GM15510 (cell line): ENCODE measurements around the gene FDXACB1.

ENCODE experiments used
- POLR2A ChIP-seq: IDR thresholded peaks from 3 replicates; pipeline ENCODE4 v1.6.1; 2011; ENCODE audit warnings: borderline replicate concordance; ENCODE audit not compliant: insufficient read length; ENCODE audit errors: extremely low read depth

Gene FDXACB1

GRCh38 chr11:111870886-111871692 lies 7.9 kb downstream of the FDXACB1 start, which contains the start of gene ALG9:
Gene ALG9, minus strand, starts transcription at chr11:111871581. Its CDS starts 99 bp downstream, at chr11:111871482.
- TF ChIP-seq POLR2A = peak; percentile 69

- no peak for TF ChIP-seq POLR2A
Measured at GRCh38 chr11:111870522-111870885, 8.5 kb downstream of the FDXACB1 start.

GRCh38 chr11:111870113-111870512 lies 8.9 kb downstream of the FDXACB1 start:
- no peak for TF ChIP-seq POLR2A

GRCh38 chr11:111860257-111860656 lies 18.7 kb downstream of the FDXACB1 start:
- no peak for TF ChIP-seq POLR2A

- no peak for TF ChIP-seq POLR2A
Measured at GRCh38 chr11:111855506-111855905, 23.5 kb downstream of the FDXACB1 start.

- TF ChIP-seq POLR2A = no peak
Measured at GRCh38 chr11:111852103-111852502, 26.9 kb downstream of the FDXACB1 start.

- TF ChIP-seq POLR2A = no peak
Measured at GRCh38 chr11:111851636-111852035, 27.3 kb downstream of the FDXACB1 start.

- no peak for TF ChIP-seq POLR2A
Measured at GRCh38 chr11:111851067-111851466, 27.9 kb downstream of the FDXACB1 start.

GRCh38 chr11:111849631-111850030 lies 29.3 kb downstream of the FDXACB1 start:
- TF ChIP-seq POLR2A = no peak

- TF ChIP-seq POLR2A = no peak
Measured at GRCh38 chr11:111846636-111847035, 32.3 kb downstream of the FDXACB1 start.

GRCh38 chr11:111846063-111846462 lies 32.9 kb downstream of the FDXACB1 start:
- TF ChIP-seq POLR2A = no peak

- TF ChIP-seq POLR2A = no peak
Measured at GRCh38 chr11:111845276-111846028, 33.5 kb downstream of the FDXACB1 start.

- TF ChIP-seq POLR2A = no peak
Measured at GRCh38 chr11:111843661-111844060, 35.3 kb downstream of the FDXACB1 start.

- TF ChIP-seq POLR2A = no peak
Measured at GRCh38 chr11:111841370-111842053, 37.5 kb downstream of the FDXACB1 start.

- no peak for TF ChIP-seq POLR2A
Measured at GRCh38 chr11:111840143-111840542, 38.8 kb downstream of the FDXACB1 start.
